ENCODE data around the gene TIGD4. TPM values are rescaled to one million over a fixed set of nuclear protein-coding genes. Genes with fewer than 3 reads are reported as not detected.

Gene TIGD4
- total and polyA plus RNA-seq, 2 donors: 0.43 to 0.66 TPM

DNA sequence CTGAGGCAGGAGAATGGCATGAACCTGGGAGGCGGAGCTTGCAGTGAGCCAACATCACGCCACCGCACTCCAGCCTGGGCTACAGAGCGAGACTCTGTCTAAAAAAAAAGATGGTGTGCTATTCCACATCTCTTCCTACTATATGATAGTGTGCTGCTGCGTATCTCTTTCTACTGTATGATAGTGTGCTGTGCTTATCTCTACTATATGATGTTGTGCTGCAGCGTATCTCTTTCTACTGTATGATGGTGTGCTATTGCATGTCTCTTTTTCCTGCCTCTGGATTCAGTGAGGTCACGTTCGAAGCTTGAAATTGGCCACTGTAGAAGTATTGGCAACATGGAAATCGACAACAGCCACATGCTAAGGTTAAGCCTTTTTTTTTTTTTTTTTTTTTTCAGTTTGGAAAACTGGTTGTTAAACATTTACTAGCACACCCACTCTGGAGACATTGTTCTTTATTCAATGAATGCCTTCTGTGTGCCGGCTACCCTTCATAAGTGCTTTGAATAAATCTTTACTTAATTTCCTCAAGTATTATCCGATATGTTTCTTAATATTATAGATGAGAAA, 31.3 kb upstream of the TIGD4 start:
- H3K4me1 ChIP-seq (ENCODE audit: control insufficient read depth in 2 of 2, insufficient read depth in 2 of 2, low read length in 2 of 2): no peaks in the 10 kb centered on the region
- 97% methylated on average over 11 of the region's 11 CpGs for WGBS
- no peak for DNase-seq (ENCODE audit: low read depth in 6 of 9, low spot score in 9 of 9)

DNA sequence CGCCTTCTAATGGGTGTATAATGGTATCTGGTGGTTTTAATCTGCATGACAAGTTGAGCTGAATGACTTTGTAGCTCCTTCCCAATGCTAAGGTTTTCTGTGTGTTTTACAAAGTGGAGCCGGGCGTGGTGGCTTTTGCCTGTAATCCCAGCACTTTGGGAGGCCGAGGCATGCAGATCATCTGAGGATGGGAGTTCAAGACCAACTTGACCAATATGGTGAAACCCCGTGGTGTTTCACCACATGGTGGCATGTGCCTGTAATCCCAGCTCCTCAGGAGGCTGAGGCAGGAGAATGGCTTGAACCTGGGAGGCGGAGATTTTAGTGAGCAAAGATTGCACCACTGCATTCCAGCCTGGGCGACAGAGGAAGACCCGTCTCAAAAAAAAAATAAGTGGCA, 29.1 kb upstream of the TIGD4 start:
- DNase-seq (ENCODE audit: low read depth in 6 of 9, low spot score in 9 of 9): no peak
- H3K9me3 ChIP-seq (ENCODE audit: control insufficient read depth in 2 of 2, insufficient read depth in 1 of 2, low read length in 1 of 2): peaks cover 0 to 3% of the 10 kb centered on the region in 2 donors
- no peaks in the 10 kb centered on the region for H3K4me1 ChIP-seq (ENCODE audit: control insufficient read depth in 2 of 2, insufficient read depth in 2 of 2, low read length in 2 of 2)
- WGBS: 98% methylated on average over 8 of the region's 8 CpGs
- H3K27me3 ChIP-seq (ENCODE audit: control insufficient read depth in 2 of 2, insufficient read depth in 1 of 2, low read length in 1 of 2): no peaks in the 10 kb centered on the region
- no peak overlapping the region for H3K27ac ChIP-seq (ENCODE audit: low read depth in 1 of 2, low read length in 1 of 2)
- H3K4me3 ChIP-seq (ENCODE audit: low read length in 2 of 2): no peak overlapping the region
- H3K36me3 ChIP-seq (ENCODE audit: control insufficient read depth in 2 of 2, insufficient read depth in 2 of 2, low read length in 1 of 2): no peaks in the 10 kb centered on the region

More for the DNA sequence above, 31.3 kb upstream of the TIGD4 start:
- Histone ChIP-seq H3K27ac (ENCODE audit: low read depth in 1 of 2, low read length in 1 of 2) (no peak overlapping the region), H3K4me3 (ENCODE audit: low read length in 2 of 2) (no peak overlapping the region), H3K36me3 (ENCODE audit: control insufficient read depth in 2 of 2, insufficient read depth in 2 of 2, low read length in 1 of 2) (no peaks in the 10 kb centered on the region), H3K9me3 (ENCODE audit: control insufficient read depth in 2 of 2, insufficient read depth in 1 of 2, low read length in 1 of 2) (peaks cover 0 to 12% of the 10 kb centered on the region in 2 donors), H3K27me3 (ENCODE audit: control insufficient read depth in 2 of 2, insufficient read depth in 1 of 2, low read length in 1 of 2) (no peaks in the 10 kb centered on the region)

DNA sequence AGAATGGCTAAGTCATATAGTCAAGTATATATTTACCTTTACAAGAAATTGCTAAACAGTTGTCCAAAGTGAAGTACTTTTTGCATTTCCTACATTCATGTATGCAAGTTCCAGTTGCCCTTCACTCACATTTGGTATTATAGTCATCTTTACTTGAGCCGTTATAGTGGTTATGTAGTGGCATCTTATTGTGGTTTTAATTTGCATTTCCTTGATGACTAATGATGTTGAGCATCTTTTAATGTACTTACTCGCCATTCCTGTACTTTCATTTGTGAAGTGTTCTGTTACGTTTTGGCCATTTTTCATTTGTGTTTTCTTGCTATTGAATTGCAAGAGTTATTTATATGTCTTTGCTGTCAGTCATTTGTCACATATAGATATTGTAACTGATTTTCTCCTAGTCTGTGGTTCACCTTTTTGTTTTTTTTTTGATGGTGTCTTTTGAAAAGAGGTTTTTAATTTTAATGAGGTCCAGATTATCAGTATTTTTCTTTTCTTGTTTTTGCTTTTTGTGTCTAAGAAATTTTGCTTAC, 27.8 kb upstream of the TIGD4 start:
- H3K4me3 ChIP-seq (ENCODE audit: low read length in 2 of 2): no peak overlapping the region
- no peaks in the 10 kb centered on the region for H3K4me1 ChIP-seq (ENCODE audit: control insufficient read depth in 2 of 2, insufficient read depth in 2 of 2, low read length in 2 of 2)
- no peak overlapping the region for H3K27ac ChIP-seq (ENCODE audit: low read depth in 1 of 2, low read length in 1 of 2)
- no peaks in the 10 kb centered on the region for H3K27me3 ChIP-seq (ENCODE audit: control insufficient read depth in 2 of 2, insufficient read depth in 1 of 2, low read length in 1 of 2)
- no peaks in the 10 kb centered on the region for H3K36me3 ChIP-seq (ENCODE audit: control insufficient read depth in 2 of 2, insufficient read depth in 2 of 2, low read length in 1 of 2)
- no peak for DNase-seq (ENCODE audit: low read depth in 6 of 9, low spot score in 9 of 9)
- 25% methylated on average over 3 of the region's 3 CpGs for WGBS
- H3K9me3 ChIP-seq (ENCODE audit: control insufficient read depth in 2 of 2, insufficient read depth in 1 of 2, low read length in 1 of 2): peaks cover 0 to 3% of the 10 kb centered on the region in 2 donors

DNA sequence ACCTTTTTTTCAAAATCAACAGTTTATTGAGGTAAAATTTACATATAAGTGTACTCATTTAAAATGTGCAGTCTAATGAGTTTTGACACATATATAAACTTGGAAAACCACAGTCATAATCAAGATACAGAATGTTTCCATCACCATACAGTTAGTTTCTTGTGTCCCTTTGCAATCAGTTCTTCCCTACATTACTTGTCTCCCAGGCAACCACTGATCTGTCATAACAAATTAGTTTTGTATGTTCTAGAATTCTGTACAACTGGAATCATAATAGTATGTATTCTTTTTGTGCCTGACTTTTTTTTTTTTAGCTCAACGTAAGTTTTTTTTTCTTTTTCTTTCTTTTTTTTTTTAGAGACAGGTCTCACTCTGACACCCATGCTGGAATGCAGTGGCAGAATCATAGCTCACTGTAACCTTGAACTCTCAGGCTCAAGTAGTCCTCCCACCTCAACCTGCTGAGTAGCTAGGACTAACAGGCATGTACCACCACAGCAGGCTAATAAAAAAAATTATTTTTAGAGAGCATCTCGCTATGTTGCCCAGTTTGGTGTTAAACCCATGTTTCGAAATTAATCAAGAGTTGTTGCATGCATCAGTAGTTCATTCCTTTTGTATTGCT, 27.1 kb upstream of the TIGD4 start:
- DNase-seq (ENCODE audit: low read depth in 6 of 9, low spot score in 9 of 9): no peak
- Histone ChIP-seq H3K27ac (ENCODE audit: low read depth in 1 of 2, low read length in 1 of 2) (no peak overlapping the region), H3K4me1 (ENCODE audit: control insufficient read depth in 2 of 2, insufficient read depth in 2 of 2, low read length in 2 of 2) (no peaks in the 10 kb centered on the region), H3K4me3 (ENCODE audit: low read length in 2 of 2) (no peak overlapping the region), H3K27me3 (ENCODE audit: control insufficient read depth in 2 of 2, insufficient read depth in 1 of 2, low read length in 1 of 2) (no peaks in the 10 kb centered on the region), H3K9me3 (ENCODE audit: control insufficient read depth in 2 of 2, insufficient read depth in 1 of 2, low read length in 1 of 2) (no peaks in the 10 kb centered on the region), H3K36me3 (ENCODE audit: control insufficient read depth in 2 of 2, insufficient read depth in 2 of 2, low read length in 1 of 2) (no peaks in the 10 kb centered on the region)
- WGBS: 92% methylated on average over 3 of the region's 3 CpGs

DNA sequence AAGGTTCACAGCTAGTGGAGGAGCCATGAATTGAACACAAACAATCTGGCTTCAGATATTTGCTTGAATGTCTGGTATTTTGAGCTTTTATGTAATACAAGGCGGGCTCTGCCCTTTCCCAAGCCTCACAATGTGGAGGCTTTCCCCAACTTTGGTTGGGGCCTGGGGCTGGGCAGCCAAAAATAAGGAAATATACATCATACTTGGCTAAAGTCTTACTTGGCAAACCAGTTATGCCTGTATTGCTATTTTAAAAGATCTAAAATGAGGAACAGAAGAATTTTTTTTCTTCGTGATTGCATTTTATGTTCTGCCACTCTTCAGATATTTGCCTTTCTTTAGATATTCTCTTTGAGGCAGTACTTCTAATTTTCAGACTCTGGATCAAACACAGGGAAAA, 26.3 kb upstream of the TIGD4 start:
- Histone ChIP-seq H3K27ac (ENCODE audit: low read depth in 1 of 2, low read length in 1 of 2) (no peak overlapping the region), H3K4me3 (ENCODE audit: low read length in 2 of 2) (no peak overlapping the region), H3K4me1 (ENCODE audit: control insufficient read depth in 2 of 2, insufficient read depth in 2 of 2, low read length in 2 of 2) (no peaks in the 10 kb centered on the region), H3K27me3 (ENCODE audit: control insufficient read depth in 2 of 2, insufficient read depth in 1 of 2, low read length in 1 of 2) (no peaks in the 10 kb centered on the region), H3K36me3 (ENCODE audit: control insufficient read depth in 2 of 2, insufficient read depth in 2 of 2, low read length in 1 of 2) (no peaks in the 10 kb centered on the region), H3K9me3 (ENCODE audit: control insufficient read depth in 2 of 2, insufficient read depth in 1 of 2, low read length in 1 of 2) (no peaks in the 10 kb centered on the region)
- 86% methylated on average over 2 of the region's 2 CpGs for WGBS
- no peak for DNase-seq (ENCODE audit: low read depth in 6 of 9, low spot score in 9 of 9)

DNA sequence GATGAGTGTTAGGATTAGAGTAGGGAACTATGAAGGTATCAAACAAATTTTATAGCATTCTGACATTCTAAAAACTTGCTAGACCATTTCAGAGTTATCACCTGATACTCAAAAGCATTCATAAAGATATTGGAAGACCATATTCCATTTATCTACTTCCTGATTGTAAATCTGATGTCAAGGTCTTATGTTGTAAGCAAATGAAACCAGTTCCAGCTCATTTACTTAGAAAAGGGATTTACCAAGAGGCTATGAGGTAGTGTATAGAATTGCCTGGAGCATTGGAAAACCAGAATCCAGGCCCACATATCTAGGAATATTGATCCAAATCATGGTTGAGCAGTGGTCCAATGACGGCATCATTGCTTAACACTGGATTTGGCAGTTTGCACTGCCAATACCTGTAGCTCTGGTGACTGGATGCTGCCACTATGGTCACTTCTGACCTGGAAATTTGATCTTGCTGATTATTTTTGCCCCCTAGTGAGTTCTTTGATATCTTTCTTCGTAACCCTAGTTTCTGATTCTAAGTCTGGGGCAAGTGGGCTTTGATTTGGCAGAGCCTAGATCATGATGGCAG, 25.6 kb upstream of the TIGD4 start:
- DNase-seq (ENCODE audit: low read depth in 6 of 9, low spot score in 9 of 9): no peak
- no peak overlapping the region for H3K27ac ChIP-seq (ENCODE audit: low read depth in 1 of 2, low read length in 1 of 2)
- no peaks in the 10 kb centered on the region for H3K9me3 ChIP-seq (ENCODE audit: control insufficient read depth in 2 of 2, insufficient read depth in 1 of 2, low read length in 1 of 2)
- no peak overlapping the region for H3K4me3 ChIP-seq (ENCODE audit: low read length in 2 of 2)
- H3K27me3 ChIP-seq (ENCODE audit: control insufficient read depth in 2 of 2, insufficient read depth in 1 of 2, low read length in 1 of 2): no peaks in the 10 kb centered on the region
- no peaks in the 10 kb centered on the region for H3K36me3 ChIP-seq (ENCODE audit: control insufficient read depth in 2 of 2, insufficient read depth in 2 of 2, low read length in 1 of 2)
- no peaks in the 10 kb centered on the region for H3K4me1 ChIP-seq (ENCODE audit: control insufficient read depth in 2 of 2, insufficient read depth in 2 of 2, low read length in 2 of 2)
- WGBS: 100% methylated on average over 2 of the region's 2 CpGs

DNA sequence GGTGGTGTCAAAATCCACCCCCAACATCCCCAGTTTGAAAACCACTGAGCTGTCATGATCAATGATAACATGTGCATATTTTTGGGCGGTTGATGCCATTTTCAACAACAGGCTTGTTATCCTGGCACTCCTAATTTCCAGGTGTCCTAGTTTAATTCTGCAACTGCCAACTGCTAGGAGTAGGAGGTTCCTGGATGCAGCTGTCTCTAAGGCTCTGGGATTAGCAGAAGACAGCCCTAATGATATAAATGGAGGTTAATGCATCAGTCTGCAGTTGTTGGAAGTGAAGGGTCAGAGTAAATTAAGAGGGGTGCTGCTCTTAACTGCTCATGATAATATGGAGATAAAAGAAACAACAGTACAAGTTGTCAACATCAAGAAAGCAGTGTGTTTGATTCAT, 24.0 kb upstream of the TIGD4 start:
- no peaks in the 10 kb centered on the region for H3K4me1 ChIP-seq (ENCODE audit: control insufficient read depth in 2 of 2, insufficient read depth in 2 of 2, low read length in 2 of 2)
- DNase-seq (ENCODE audit: low read depth in 6 of 9, low spot score in 9 of 9): no peak
- no peaks in the 10 kb centered on the region for H3K36me3 ChIP-seq (ENCODE audit: control insufficient read depth in 2 of 2, insufficient read depth in 2 of 2, low read length in 1 of 2)
- no peak overlapping the region for H3K4me3 ChIP-seq (ENCODE audit: low read length in 2 of 2)
- no peaks in the 10 kb centered on the region for H3K27me3 ChIP-seq (ENCODE audit: control insufficient read depth in 2 of 2, insufficient read depth in 1 of 2, low read length in 1 of 2)
- H3K27ac ChIP-seq (ENCODE audit: low read depth in 1 of 2, low read length in 1 of 2): no peak overlapping the region
- H3K9me3 ChIP-seq (ENCODE audit: control insufficient read depth in 2 of 2, insufficient read depth in 1 of 2, low read length in 1 of 2): no peaks in the 10 kb centered on the region
- 98% methylated on average over 1 of the region's 1 CpG for WGBS

DNA sequence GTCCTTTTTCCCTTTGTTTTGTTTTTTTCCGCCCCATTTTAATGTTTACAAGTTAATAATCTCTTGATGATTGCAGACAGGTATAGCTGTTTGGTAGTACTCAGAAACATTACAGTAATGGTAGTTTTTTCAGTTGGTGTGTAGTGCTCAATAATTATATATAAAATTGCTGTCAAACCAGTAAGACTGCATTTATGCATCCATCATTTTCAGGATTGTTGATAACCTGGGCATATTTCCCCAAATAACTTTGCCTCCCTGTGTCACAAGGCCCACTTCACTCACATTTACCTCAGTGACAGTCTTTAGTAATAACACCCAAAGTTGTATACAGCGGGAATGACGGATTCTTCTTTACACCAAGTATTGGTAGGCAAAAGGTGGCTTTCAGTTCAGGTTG, 16.4 kb upstream of the TIGD4 start:
- Histone ChIP-seq H3K4me1 (ENCODE audit: control insufficient read depth in 2 of 2, insufficient read depth in 2 of 2, low read length in 2 of 2) (no peaks in the 10 kb centered on the region), H3K36me3 (ENCODE audit: control insufficient read depth in 2 of 2, insufficient read depth in 2 of 2, low read length in 1 of 2) (no peaks in the 10 kb centered on the region), H3K9me3 (ENCODE audit: control insufficient read depth in 2 of 2, insufficient read depth in 1 of 2, low read length in 1 of 2) (no peaks in the 10 kb centered on the region), H3K27ac (ENCODE audit: low read depth in 1 of 2, low read length in 1 of 2) (no peak overlapping the region), H3K4me3 (ENCODE audit: low read length in 2 of 2) (no peak overlapping the region), H3K27me3 (ENCODE audit: control insufficient read depth in 2 of 2, insufficient read depth in 1 of 2, low read length in 1 of 2) (no peaks in the 10 kb centered on the region)
- 98% methylated on average over 3 of the region's 3 CpGs for whole genome bisulfite sequencing
- no peak for DNase-seq (ENCODE audit: low read depth in 6 of 9, low spot score in 9 of 9)

DNA sequence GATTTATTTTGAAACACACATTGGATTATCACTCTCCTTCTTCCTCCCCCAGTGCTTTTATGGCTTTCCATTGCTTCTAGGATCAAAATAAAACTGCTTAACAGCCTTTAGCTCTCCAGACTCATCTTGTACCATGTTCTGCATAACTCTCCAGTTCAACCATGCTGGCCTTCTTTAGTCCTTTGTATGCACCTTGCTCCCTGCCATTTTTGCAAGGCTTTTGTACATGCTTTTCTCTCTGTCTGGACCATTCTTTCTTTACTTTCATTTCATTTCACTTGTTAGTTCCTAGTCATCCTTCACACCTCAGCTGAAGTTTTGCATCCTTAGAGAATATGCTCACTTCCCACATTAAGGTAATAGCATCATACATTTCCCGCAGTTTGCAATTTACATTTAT, 7.1 kb upstream of the TIGD4 start:
- H3K4me3 ChIP-seq (ENCODE audit: low read length in 2 of 2): no peak overlapping the region
- H3K9me3 ChIP-seq (ENCODE audit: control insufficient read depth in 2 of 2, insufficient read depth in 1 of 2, low read length in 1 of 2): no peaks in the 10 kb centered on the region
- WGBS: 99% methylated on average over 1 of the region's 1 CpG
- H3K27me3 ChIP-seq (ENCODE audit: control insufficient read depth in 2 of 2, insufficient read depth in 1 of 2, low read length in 1 of 2): no peaks in the 10 kb centered on the region
- no peak overlapping the region for H3K27ac ChIP-seq (ENCODE audit: low read depth in 1 of 2, low read length in 1 of 2)
- no peaks in the 10 kb centered on the region for H3K36me3 ChIP-seq (ENCODE audit: control insufficient read depth in 2 of 2, insufficient read depth in 2 of 2, low read length in 1 of 2)
- no peak for DNase-seq (ENCODE audit: low read depth in 6 of 9, low spot score in 9 of 9)
- H3K4me1 ChIP-seq (ENCODE audit: control insufficient read depth in 2 of 2, insufficient read depth in 2 of 2, low read length in 2 of 2): peaks cover 0 to 4% of the 10 kb centered on the region in 2 donors

All from thymus (tissue), 11 donors.